HepG2 (cell line): ENCODE measurements around the gene KCTD18. TPM values are rescaled to one million over a fixed set of nuclear protein-coding genes. Genes with fewer than 3 reads are reported as not detected.

Source experiments
- AGO2 ChIP-seq: fragments of 200-400 bp; formaldehyde crosslinking; optimal IDR thresholded peaks from 2 replicates; pipeline ENCODE3; 2017; ENCODE audit warnings: mild to moderate bottlenecking, low read depth, low read length, moderate library complexity
- ATF7 ChIP-seq, 2 experiments: fragments of 450-650 bp in 1 of 2; sonication (generic) in 1 of 2; formaldehyde crosslinking in 1 of 2; IDR thresholded peaks; 2 replicates each; pipeline versions ENCODE4 v1.4.0 to v1.6.1; 2016 to 2020; ENCODE audit warnings: antibody characterized with exemption in 1 of 2, mild to moderate bottlenecking in 1 of 2, missing genetic modification reagents in 1 of 2
- DNMT3B ChIP-seq: conservative IDR thresholded peaks from 2 replicates; pipeline ENCODE4 v1.6.1; 2016; ENCODE audit warnings: missing biosample characterization, control low read depth
- ISX ChIP-seq: sonication (generic); formaldehyde crosslinking; conservative IDR thresholded peaks from 2 replicates; pipeline ENCODE4 v1.5.0; 2020; ENCODE audit warnings: missing genetic modification reagents
- MIER3 ChIP-seq: IDR thresholded peaks from 2 replicates; pipeline ENCODE4 v1.6.1; 2016; ENCODE audit warnings: missing compliant biosample characterization, borderline replicate concordance
- RELA ChIP-seq: sonication (generic); formaldehyde crosslinking; IDR thresholded peaks from 2 replicates; pipeline ENCODE4 v1.4.0; 2020; ENCODE audit warnings: missing genetic modification reagents
- ZEB1 ChIP-seq: IDR thresholded peaks from 2 replicates; pipeline ENCODE4 v1.6.1; 2012; ENCODE audit warnings: mild to moderate bottlenecking, low read depth, inconsistent platforms; ENCODE audit not compliant: insufficient replicate concordance
- ZNF160 ChIP-seq: sonication (generic); formaldehyde crosslinking; IDR thresholded peaks from 2 replicates; pipeline ENCODE4 v1.8.0; 2022; ENCODE audit warnings: mild to moderate bottlenecking, inconsistent platforms, missing genetic modification reagents
- ZNF264 ChIP-seq: sonication (generic); formaldehyde crosslinking; IDR thresholded peaks from 2 replicates; pipeline ENCODE4 v1.4.0; 2020; ENCODE audit warnings: missing genetic modification reagents
- ZNF510 ChIP-seq: sonication (generic); formaldehyde crosslinking; IDR thresholded peaks from 2 replicates; pipeline ENCODE4 v1.4.0; 2020; ENCODE audit warnings: low read depth, mild to moderate bottlenecking, missing genetic modification reagents
- ZNF562 ChIP-seq: sonication (generic); formaldehyde crosslinking; IDR thresholded peaks from 2 replicates; pipeline ENCODE4 v1.8.0; 2022; ENCODE audit warnings: missing genetic modification reagents, borderline replicate concordance
- ZNF7 ChIP-seq: IDR thresholded peaks from 2 replicates; pipeline ENCODE4 v1.6.1; 2016; ENCODE audit warnings: missing biosample characterization, missing genetic modification reagents
- ZNF749 ChIP-seq: sonication (generic); formaldehyde crosslinking; IDR thresholded peaks from 2 replicates; pipeline ENCODE4 v1.8.0; 2022; ENCODE audit warnings: mild to moderate bottlenecking, missing genetic modification reagents, moderate library complexity, borderline replicate concordance
- polyA plus RNA-seq, 8 experiments: library from polyadenylated mRNA; depleted of rRNA in 3 of 8; stranded (reverse) in 7 of 8; unstranded in 1 of 8; fragments of >200 nt; fragmentation: Illumina TruSeq in 4 of 8; extraction: Trizol in 4 of 8; gene quantifications; 2 replicates each; pipeline versions ENCODE4 v1.2.1 to v1.2.3, GENCODE V29; 2011 to 2016; ENCODE audit warnings: low read depth in 4 of 8, missing spikeins in 1 of 8, mixed read lengths in 1 of 8; ENCODE audit not compliant: insufficient read depth in 1 of 8
- total RNA-seq, 5 experiments: library from RNA; depleted of rRNA; stranded (reverse); fragments of >200 nt; fragmentation: Illumina TruSeq; extraction: Trizol; gene quantifications; 2 replicates each; pipeline ENCODE4 v1.2.3, GENCODE V29; 2016; ENCODE audit warnings: low read depth in 1 of 5
- TF ChIP-seq, protein P1 (sequence below): sonication (generic); formaldehyde crosslinking; conservative IDR thresholded peaks from 2 replicates; pipeline ENCODE4 v1.4.0; 2020; ENCODE audit warnings: mild to moderate bottlenecking, missing genetic modification reagents, moderate library complexity
- TF ChIP-seq, protein P2 (sequence below): sonication (generic); formaldehyde crosslinking; IDR thresholded peaks from 2 replicates; pipeline ENCODE4; 2020; ENCODE audit warnings: missing genetic modification reagents, mild to moderate bottlenecking, borderline replicate concordance
- TF ChIP-seq, protein P3 (sequence below): sonication (generic); formaldehyde crosslinking; IDR thresholded peaks from 2 replicates; pipeline ENCODE4 v1.9.0; 2021; ENCODE audit warnings: missing genetic modification reagents, mild to moderate bottlenecking, borderline replicate concordance
- TF ChIP-seq, protein P4 (sequence below): IDR thresholded peaks from 2 replicates; pipeline ENCODE4 v1.6.1; 2016
- TF ChIP-seq, protein P5 (sequence below): sonication (generic); formaldehyde crosslinking; IDR thresholded peaks from 2 replicates; pipeline ENCODE4 v1.4.0; 2020; ENCODE audit warnings: missing genetic modification reagents
- TF ChIP-seq, protein P6 (sequence below): sonication (generic); formaldehyde crosslinking; IDR thresholded peaks from 2 replicates; pipeline ENCODE4 v1.8.1; 2023; ENCODE audit warnings: mild to moderate bottlenecking, missing genetic modification reagents, borderline replicate concordance

Gene KCTD18
- total and polyA plus RNA-seq, 2 of the 13 experiments (the other 11 are each of a cell fraction or from before 2014, with no cell fraction given): 2.2 to 7.1 TPM

DNA sequence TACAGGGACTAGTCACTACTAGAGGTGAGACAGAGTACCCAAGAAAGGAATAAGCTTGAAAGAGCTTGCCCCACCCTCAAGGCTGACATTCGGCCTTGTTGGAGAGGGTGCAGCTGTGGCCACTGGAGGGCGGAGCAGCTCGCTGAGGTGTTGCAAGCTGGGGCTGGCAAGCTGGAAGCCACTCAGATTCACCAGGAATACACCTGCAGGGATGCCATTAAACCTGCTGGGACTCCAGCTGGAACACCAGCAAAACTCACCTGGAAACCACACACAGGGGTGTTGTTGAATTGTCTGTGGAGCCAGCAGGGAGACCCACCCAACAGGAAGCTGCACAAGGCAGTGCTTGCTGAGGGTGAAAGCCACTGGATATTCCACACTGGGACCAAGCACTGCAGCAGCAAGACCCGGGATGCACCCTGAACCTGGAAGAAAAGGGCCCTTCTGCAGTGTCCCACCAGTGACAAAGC is 26.1 kb downstream of the KCTD18 start (continued):
- TF ChIP-seq, protein P1, sequence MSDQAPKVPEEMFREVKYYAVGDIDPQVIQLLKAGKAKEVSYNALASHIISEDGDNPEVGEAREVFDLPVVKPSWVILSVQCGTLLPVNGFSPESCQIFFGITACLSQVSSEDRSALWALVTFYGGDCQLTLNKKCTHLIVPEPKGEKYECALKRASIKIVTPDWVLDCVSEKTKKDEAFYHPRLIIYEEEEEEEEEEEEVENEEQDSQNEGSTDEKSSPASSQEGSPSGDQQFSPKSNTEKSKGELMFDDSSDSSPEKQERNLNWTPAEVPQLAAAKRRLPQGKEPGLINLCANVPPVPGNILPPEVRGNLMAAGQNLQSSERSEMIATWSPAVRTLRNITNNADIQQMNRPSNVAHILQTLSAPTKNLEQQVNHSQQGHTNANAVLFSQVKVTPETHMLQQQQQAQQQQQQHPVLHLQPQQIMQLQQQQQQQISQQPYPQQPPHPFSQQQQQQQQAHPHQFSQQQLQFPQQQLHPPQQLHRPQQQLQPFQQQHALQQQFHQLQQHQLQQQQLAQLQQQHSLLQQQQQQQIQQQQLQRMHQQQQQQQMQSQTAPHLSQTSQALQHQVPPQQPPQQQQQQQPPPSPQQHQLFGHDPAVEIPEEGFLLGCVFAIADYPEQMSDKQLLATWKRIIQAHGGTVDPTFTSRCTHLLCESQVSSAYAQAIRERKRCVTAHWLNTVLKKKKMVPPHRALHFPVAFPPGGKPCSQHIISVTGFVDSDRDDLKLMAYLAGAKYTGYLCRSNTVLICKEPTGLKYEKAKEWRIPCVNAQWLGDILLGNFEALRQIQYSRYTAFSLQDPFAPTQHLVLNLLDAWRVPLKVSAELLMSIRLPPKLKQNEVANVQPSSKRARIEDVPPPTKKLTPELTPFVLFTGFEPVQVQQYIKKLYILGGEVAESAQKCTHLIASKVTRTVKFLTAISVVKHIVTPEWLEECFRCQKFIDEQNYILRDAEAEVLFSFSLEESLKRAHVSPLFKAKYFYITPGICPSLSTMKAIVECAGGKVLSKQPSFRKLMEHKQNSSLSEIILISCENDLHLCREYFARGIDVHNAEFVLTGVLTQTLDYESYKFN (CRISPR knock-in tag): no peak
- TF ChIP-seq MIER3 (no peak), ZNF160 (CRISPR knock-in tag) (no peak), DNMT3B (no peak), RELA (no peak), ISX (CRISPR knock-in tag) (no peak), ZNF264 (CRISPR knock-in tag) (no peak), AGO2 (peak; percentile 90), ZNF562 (CRISPR knock-in tag) (no peak), ZEB1 (peak; percentile 58), ZNF749 (CRISPR knock-in tag) (no peak), ZNF510 (CRISPR knock-in tag) (no peak), ZNF7 (CRISPR knock-in tag) (no peak), ATF7 (IDR thresholded peaks at IDR 0.05) (no peak), ATF7 (CRISPR knock-in tag; IDR thresholded peaks at IDR 0.05) (no peak)
- TF ChIP-seq, protein P2, sequence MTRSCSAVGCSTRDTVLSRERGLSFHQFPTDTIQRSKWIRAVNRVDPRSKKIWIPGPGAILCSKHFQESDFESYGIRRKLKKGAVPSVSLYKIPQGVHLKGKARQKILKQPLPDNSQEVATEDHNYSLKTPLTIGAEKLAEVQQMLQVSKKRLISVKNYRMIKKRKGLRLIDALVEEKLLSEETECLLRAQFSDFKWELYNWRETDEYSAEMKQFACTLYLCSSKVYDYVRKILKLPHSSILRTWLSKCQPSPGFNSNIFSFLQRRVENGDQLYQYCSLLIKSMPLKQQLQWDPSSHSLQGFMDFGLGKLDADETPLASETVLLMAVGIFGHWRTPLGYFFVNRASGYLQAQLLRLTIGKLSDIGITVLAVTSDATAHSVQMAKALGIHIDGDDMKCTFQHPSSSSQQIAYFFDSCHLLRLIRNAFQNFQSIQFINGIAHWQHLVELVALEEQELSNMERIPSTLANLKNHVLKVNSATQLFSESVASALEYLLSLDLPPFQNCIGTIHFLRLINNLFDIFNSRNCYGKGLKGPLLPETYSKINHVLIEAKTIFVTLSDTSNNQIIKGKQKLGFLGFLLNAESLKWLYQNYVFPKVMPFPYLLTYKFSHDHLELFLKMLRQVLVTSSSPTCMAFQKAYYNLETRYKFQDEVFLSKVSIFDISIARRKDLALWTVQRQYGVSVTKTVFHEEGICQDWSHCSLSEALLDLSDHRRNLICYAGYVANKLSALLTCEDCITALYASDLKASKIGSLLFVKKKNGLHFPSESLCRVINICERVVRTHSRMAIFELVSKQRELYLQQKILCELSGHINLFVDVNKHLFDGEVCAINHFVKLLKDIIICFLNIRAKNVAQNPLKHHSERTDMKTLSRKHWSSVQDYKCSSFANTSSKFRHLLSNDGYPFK: peak; percentile 56; the same call in 1 of the 2 replicates
- TF ChIP-seq, protein P3, sequence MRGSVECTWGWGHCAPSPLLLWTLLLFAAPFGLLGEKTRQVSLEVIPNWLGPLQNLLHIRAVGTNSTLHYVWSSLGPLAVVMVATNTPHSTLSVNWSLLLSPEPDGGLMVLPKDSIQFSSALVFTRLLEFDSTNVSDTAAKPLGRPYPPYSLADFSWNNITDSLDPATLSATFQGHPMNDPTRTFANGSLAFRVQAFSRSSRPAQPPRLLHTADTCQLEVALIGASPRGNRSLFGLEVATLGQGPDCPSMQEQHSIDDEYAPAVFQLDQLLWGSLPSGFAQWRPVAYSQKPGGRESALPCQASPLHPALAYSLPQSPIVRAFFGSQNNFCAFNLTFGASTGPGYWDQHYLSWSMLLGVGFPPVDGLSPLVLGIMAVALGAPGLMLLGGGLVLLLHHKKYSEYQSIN (CRISPR knock-in tag): no peak
- TF ChIP-seq, protein P4, sequence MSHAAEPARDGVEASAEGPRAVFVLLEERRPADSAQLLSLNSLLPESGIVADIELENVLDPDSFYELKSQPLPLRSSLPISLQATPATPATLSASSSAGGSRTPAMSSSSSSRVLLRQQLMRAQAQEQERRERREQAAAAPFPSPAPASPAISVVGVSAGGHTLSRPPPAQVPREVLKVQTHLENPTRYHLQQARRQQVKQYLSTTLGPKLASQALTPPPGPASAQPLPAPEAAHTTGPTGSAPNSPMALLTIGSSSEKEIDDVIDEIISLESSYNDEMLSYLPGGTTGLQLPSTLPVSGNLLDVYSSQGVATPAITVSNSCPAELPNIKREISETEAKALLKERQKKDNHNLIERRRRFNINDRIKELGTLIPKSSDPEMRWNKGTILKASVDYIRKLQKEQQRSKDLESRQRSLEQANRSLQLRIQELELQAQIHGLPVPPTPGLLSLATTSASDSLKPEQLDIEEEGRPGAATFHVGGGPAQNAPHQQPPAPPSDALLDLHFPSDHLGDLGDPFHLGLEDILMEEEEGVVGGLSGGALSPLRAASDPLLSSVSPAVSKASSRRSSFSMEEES (CRISPR knock-in tag): no peak
- TF ChIP-seq, protein P5, sequence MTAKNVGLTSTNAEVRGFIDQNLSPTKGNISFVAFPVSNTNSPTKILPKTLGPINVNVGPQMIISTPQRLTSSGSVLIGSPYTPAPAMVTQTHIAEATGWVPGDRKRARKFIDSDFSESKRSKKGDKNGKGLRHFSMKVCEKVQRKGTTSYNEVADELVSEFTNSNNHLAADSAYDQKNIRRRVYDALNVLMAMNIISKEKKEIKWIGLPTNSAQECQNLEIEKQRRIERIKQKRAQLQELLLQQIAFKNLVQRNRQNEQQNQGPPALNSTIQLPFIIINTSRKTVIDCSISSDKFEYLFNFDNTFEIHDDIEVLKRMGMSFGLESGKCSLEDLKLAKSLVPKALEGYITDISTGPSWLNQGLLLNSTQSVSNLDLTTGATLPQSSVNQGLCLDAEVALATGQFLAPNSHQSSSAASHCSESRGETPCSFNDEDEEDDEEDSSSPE (CRISPR knock-in tag): no peak
- TF ChIP-seq, protein P6, sequence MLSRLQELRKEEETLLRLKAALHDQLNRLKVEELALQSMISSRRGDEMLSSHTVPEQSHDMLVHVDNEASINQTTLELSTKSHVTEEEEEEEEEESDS: no peak
